Measurements from ENCODE around the gene CEP164. TPM values are rescaled to one million over a fixed set of nuclear protein-coding genes. Genes with fewer than 3 reads are reported as not detected.

CEP164 gene
- total RNA-seq, 1 donor from 2014 or later, result 36.1 TPM

- Histone ChIP-seq H3K9ac (ENCODE audit: low read length) (no peak overlapping the region), H3K4me1 (ENCODE audit: insufficient read depth, low read length) (no peaks in the 10 kb centered on the region), H3K27ac (ENCODE audit: low read depth, low read length) (no peak overlapping the region), H3K4me3 (ENCODE audit: insufficient read depth, low read depth, low read length) (no peak overlapping the region), H3K27me3 (ENCODE audit: insufficient read depth, low read length) (peaks cover 15% of the 10 kb centered on the region), H3K4me2 (ENCODE audit: low read length) (no peak overlapping the region), H2AFZ (ENCODE audit: low read depth, low read length) (no peak overlapping the region), H3K79me2 (ENCODE audit: insufficient read depth, low read length) (no peaks in the 10 kb centered on the region), H4K20me1 (ENCODE audit: insufficient read depth, low read length) (no peaks in the 10 kb centered on the region), H3K36me3 (ENCODE audit: insufficient read depth, low read length) (no peaks in the 10 kb centered on the region), H3K9me3 (ENCODE audit: insufficient read depth, low read depth, low read length) (no peaks in the 10 kb centered on the region)
- TF ChIP-seq CTCF (IDR thresholded peaks at IDR 0.05; ENCODE audit: insufficient read depth, low read depth, low read length) (no peak), EZH2 (IDR thresholded peaks at IDR 0.05; ENCODE audit: insufficient read depth, low read length) (no peak)
- Mint-ChIP-seq H3K4me1 (ENCODE audit: low read depth, unreplicated experiment) (no peaks in the 10 kb centered on the region), H3K4me3 (ENCODE audit: unreplicated experiment) (no peak overlapping the region), H3K9me3 (ENCODE audit: unreplicated experiment) (no peaks in the 10 kb centered on the region), H3K27ac (ENCODE audit: unreplicated experiment) (no peak overlapping the region), H3K27me3 (ENCODE audit: low read depth, unreplicated experiment) (peaks cover 53% of the 10 kb centered on the region), H3K36me3 (ENCODE audit: low read depth, unreplicated experiment) (no peaks in the 10 kb centered on the region)
- DNase-seq (ENCODE audit: low read depth), result no peak
- FAIRE-seq, result no peak
These were observed 102.8 kb downstream of the CEP164 start for GRCh38 chr11:117430293-117430955.

GRCh38 chr11:117431436-117431835, 103.8 kb downstream of the CEP164 start:
- Mint-ChIP-seq H3K36me3 (ENCODE audit: low read depth, unreplicated experiment) (no peaks in the 10 kb centered on the region), H3K4me3 (ENCODE audit: unreplicated experiment) (no peak overlapping the region), H3K4me1 (ENCODE audit: low read depth, unreplicated experiment) (no peaks in the 10 kb centered on the region), H3K27me3 (ENCODE audit: low read depth, unreplicated experiment) (peaks cover 43% of the 10 kb centered on the region), H3K9me3 (ENCODE audit: unreplicated experiment) (peaks cover 2% of the 10 kb centered on the region), H3K27ac (ENCODE audit: unreplicated experiment) (no peak overlapping the region)
- peaks cover 15% of the 10 kb centered on the region for H3K27me3 ChIP-seq (ENCODE audit: insufficient read depth, low read length)
- H3K4me1 ChIP-seq (ENCODE audit: insufficient read depth, low read length), result no peaks in the 10 kb centered on the region
- H2AFZ ChIP-seq (ENCODE audit: low read depth, low read length), result no peak overlapping the region
- H3K4me3 ChIP-seq (ENCODE audit: insufficient read depth, low read depth, low read length), result no peak overlapping the region
- no peak overlapping the region for H3K9ac ChIP-seq (ENCODE audit: low read length)
- FAIRE-seq, result no peak
- H3K36me3 ChIP-seq (ENCODE audit: insufficient read depth, low read length), result no peaks in the 10 kb centered on the region
- no peak overlapping the region for H3K4me2 ChIP-seq (ENCODE audit: low read length)
- TF ChIP-seq CTCF (IDR thresholded peaks at IDR 0.05; ENCODE audit: insufficient read depth, low read depth, low read length) (no peak), EZH2 (IDR thresholded peaks at IDR 0.05; ENCODE audit: insufficient read depth, low read length) (no peak)
- H3K27ac ChIP-seq (ENCODE audit: low read depth, low read length), result no peak overlapping the region
- no peak for DNase-seq (ENCODE audit: low read depth)
- H3K9me3 ChIP-seq (ENCODE audit: insufficient read depth, low read depth, low read length), result no peaks in the 10 kb centered on the region
- no peaks in the 10 kb centered on the region for H3K79me2 ChIP-seq (ENCODE audit: insufficient read depth, low read length)
- H4K20me1 ChIP-seq (ENCODE audit: insufficient read depth, low read length), result no peaks in the 10 kb centered on the region

- H3K9me3 Mint-ChIP-seq (ENCODE audit: unreplicated experiment), result peaks cover 2% of the 10 kb centered on the region
These were observed 106.1 kb downstream of the CEP164 start for GRCh38 chr11:117433717-117434116.

More at GRCh38 chr11:117433717-117434116, 106.1 kb downstream of the CEP164 start:
- Histone ChIP-seq H3K27me3 (ENCODE audit: insufficient read depth, low read length) (peaks cover 7% of the 10 kb centered on the region), H3K4me1 (ENCODE audit: insufficient read depth, low read length) (no peaks in the 10 kb centered on the region), H3K27ac (ENCODE audit: low read depth, low read length) (no peak overlapping the region), H3K36me3 (ENCODE audit: insufficient read depth, low read length) (no peaks in the 10 kb centered on the region), H4K20me1 (ENCODE audit: insufficient read depth, low read length) (no peaks in the 10 kb centered on the region), H3K4me2 (ENCODE audit: low read length) (no peak overlapping the region), H2AFZ (ENCODE audit: low read depth, low read length) (no peak overlapping the region), H3K4me3 (ENCODE audit: insufficient read depth, low read depth, low read length) (no peak overlapping the region), H3K9ac (ENCODE audit: low read length) (no peak overlapping the region), H3K79me2 (ENCODE audit: insufficient read depth, low read length) (no peaks in the 10 kb centered on the region), H3K9me3 (ENCODE audit: insufficient read depth, low read depth, low read length) (no peaks in the 10 kb centered on the region)
- Mint-ChIP-seq H3K27ac (ENCODE audit: unreplicated experiment) (no peak overlapping the region), H3K27me3 (ENCODE audit: low read depth, unreplicated experiment) (peaks cover 30% of the 10 kb centered on the region), H3K36me3 (ENCODE audit: low read depth, unreplicated experiment) (no peaks in the 10 kb centered on the region), H3K4me1 (ENCODE audit: low read depth, unreplicated experiment) (no peaks in the 10 kb centered on the region), H3K4me3 (ENCODE audit: unreplicated experiment) (no peak overlapping the region)
- no peak for FAIRE-seq
- TF ChIP-seq EZH2 (IDR thresholded peaks at IDR 0.05; ENCODE audit: insufficient read depth, low read length), result no peak
- no peak for TF ChIP-seq CTCF (IDR thresholded peaks at IDR 0.05; ENCODE audit: insufficient read depth, low read depth, low read length)
- no peak for DNase-seq (ENCODE audit: low read depth)

Measured in astrocyte (in vitro differentiated cells and primary cell).